GM19468 (cell line): ENCODE data around the gene PCDH12.
"Not testable (repeated sequence)": the region's sequence is repeated elsewhere in the genome, so short reads cannot be mapped to it uniquely, and the experiment has no call there.

Source experiments
- ATAC-seq: cut with Tn5 transposase; IDR thresholded peaks from one replicate; pipeline ENCODE4 v1.9.1; 2021; ENCODE audit warnings: mild to moderate bottlenecking, moderate library complexity, moderate number of reproducible peaks; ENCODE audit not compliant: unreplicated experiment; ENCODE audit errors: extremely low read depth

PCDH12 gene

DNA sequence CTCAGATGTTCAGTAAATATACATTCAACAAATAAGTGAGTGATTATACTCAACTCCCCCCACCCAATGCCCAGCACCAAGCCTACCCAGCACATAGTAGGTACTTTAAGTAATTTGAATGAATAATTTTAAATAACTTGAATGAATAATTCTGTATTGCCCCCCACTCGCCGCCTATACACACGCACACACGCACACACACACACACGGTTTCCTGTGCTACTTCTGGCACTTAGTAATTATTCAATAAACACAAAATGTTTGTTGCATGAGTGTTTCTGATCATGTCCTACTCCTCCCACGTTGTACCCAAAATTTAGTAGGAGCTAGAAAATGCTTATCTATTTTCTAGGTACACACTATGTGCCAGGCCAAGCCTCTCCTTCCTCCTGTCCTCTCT lies 16.2 kb downstream of the PCDH12 start:
- ATAC-seq, result no peak

DNA sequence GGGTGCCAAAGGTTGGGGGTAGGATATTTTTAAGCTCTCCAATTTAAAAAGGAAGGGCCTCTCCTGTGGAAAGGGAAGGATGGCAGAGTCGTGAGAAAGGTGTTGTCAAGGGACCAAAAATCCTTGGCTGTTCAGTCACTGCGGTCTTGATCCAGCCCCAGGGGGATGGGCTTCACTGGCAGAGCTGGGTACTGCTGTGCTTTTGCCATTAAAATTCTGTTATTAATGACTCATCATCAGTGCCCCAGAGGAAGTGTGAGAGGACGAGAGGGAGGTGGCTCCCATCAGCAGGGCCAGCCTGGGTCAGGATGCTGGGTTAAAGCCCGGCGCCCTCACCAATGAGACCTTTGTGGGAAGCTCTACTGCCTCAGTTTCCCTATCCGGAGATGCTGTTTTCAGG lies 16.7 kb downstream of the PCDH12 start:
- ATAC-seq, result no peak

DNA sequence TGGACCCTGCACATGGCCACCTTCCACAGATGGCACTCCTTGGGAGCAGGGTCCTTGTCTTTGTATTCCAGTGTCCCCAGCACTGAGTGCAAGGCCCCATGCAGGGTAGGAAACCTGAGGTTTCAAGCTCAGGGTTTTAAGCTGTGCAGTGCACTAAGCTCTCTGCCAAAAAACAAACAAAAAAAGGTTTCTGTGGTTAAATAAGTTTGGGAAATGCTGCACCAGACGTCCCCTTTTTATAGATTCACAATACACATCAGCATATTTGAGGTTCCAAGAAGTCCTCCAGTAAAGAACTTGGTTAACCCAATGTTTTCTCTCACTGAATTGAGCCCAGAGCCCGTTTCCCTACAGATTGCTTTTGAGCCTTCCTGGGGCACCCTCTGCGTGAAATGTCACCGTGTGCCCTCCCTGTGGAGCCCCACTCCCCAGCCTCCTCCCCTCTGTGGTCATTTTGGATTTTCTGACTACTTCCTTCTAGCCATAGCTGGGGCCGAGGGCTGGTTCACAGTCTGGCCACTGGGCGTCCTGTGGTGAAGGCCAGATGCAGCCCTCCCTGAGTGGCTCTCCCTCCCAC lies 17.2 kb downstream of the PCDH12 start:
- no peak for ATAC-seq

DNA sequence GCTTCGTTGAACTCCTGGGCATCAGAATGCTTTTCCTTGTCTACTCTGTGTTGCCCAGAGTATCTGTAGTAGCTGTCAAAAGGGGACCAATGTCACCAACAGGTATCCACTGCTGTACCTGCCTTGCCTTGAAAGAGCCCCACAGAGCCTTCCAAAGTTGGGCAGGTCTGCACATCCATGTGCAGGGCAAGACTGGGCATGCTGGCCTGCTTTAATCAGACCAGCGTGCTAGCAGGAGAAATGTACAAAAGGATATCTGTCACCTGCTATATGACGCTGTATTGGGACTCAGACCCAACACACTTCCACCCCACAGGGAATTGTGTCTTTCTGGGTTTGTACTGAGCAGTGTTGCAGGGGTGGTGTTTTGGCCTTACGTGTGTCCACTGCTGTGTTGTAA lies 22.5 kb downstream of the PCDH12 start:
- ATAC-seq, result no peak

DNA sequence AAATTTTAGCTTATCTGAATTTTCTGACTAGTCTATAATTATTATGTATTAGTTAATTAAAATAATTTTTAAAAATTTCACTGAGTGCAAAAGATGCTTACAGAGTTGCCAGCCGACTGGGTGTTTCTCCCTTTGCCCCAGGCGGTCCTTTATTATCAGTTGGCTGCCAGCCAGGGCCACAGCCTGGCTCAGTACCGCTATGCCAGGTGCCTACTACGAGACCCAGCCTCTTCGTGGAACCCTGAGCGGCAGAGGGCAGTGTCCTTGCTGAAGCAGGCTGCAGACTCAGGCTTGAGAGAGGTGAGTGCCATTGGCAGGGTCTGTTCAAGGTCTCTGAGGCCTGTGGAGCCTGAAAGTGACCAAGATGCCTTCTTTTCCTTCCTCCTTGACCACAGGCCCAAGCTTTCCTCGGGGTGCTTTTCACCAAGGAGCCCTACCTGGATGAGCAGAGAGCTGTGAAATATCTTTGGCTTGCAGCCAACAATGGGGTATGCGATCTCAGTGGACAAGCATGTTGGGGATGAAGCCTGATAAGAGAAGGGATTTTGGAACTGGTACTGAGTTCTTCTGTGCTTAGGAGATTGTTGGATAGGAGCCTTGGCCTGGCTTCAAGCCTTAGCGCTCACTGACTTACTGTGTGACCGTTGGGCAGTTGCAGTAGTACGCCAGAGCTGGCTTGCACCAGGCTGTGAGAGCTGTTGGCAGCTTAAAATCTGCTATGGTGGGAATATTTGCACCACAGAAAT lies 23.7 kb downstream of the PCDH12 start:
- ATAC-seq, result no peak

DNA sequence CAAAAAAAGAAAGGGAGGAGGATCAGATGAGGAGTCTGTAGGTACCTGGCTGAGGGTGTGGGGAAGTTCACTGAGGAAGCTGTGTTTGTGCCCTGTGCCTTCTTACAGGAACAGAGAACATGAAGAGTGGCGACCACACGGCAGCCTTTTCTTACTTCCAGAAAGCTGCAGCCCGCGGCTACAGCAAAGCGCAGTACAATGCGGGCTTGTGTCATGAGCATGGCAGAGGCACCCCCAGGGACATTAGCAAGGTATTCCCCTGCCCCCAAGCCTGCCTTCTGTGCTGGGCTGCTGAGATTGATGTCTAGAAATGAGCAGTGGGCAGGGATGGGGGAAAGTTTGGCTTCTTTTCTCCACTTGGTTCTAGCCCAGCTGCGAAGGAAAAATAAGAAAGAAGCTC lies 24.9 kb downstream of the PCDH12 start:
- no peak for ATAC-seq

DNA sequence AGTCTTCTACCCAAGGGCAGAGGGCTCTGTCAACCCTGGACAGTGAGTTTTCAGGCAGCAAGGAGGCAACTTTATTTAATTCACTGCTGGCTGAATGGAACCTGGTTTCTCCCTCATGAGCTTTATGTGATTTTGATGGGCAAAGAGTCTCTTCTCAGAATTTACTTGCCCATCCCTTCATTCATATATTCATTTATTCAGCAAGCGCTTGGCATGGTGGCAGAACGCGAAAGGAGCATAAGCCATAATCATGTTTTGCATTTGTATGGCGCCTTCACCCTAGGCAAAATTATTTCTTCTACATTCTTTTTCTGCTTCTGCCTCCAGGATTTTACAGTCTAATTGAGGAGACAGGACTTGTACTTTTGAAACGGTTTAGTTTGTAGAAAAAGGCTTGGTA lies 26.3 kb downstream of the PCDH12 start:
- ATAC-seq, result no peak

DNA sequence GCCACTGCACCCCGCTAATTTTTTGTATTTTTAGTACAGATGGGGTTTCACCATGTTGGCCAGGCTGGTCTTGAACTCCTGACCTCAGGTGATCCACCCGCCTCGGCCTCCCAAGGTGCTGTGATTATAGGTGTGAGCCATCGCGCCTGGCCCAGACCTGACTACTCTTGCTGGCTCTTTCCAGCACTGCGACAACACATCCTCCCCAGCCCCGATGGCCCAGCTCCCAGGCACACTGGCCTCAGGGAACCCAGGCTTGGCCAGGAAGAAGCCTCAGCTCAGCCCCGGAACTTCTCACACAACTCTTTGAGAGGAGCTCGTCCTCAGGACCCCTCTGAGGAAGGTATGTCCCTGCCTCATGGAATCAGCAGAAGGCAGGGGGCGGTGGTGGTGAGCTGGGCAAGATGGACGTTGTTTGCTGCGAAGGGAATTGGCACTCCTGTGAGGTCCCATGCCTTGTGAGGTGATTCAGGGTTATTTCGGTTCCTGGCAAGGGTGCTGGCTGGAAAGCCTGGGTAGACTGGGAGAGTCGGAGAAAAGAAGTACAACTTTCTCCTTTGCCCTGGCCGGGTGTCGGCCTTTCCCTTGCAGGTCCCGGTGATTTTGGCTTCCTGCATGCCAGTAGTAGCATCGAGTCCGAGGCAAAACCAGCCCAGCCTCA lies 28.5 kb downstream of the PCDH12 start:
- ATAC-seq, result no peak

DNA sequence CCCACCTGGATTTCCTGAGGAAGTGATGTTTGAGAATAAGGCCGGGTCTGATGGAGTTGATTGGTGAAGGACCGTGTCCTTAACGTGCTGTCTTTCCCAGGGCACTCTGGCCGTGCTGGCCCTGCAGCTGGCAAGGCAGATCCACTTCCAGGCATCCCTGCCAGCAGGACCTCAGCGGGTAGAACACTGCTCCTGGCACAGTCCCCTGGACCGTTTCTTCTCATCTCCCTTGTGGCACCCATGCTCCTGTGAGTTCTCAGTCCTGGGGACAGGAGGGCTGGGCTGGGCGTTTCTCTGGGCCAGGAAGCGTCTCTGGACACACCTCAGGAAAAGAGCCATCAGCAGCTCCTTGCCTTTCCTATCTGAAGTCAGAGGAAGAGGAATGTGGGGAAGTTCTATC lies 30.0 kb downstream of the PCDH12 start:
- no peak for ATAC-seq

DNA sequence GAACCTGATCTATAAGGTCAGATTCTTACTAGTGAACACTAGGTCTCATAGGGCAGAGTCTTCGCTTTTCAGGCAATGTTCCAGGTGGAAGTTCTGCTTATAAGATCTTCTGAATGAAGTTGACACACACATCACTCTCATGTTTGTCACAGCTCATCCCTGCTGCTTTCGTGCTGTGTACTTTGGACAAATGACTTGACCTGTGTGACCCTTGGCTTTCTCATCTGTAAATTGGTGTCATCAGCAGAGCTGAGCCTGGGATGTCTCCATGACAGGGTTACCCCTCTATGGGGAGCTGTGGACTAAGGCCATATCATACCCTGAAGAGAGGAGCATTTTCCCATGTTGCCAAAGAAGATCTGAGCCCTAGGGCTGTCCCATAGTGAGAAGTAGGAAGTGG lies 31.6 kb downstream of the PCDH12 start:
- ATAC-seq, result no peak

DNA sequence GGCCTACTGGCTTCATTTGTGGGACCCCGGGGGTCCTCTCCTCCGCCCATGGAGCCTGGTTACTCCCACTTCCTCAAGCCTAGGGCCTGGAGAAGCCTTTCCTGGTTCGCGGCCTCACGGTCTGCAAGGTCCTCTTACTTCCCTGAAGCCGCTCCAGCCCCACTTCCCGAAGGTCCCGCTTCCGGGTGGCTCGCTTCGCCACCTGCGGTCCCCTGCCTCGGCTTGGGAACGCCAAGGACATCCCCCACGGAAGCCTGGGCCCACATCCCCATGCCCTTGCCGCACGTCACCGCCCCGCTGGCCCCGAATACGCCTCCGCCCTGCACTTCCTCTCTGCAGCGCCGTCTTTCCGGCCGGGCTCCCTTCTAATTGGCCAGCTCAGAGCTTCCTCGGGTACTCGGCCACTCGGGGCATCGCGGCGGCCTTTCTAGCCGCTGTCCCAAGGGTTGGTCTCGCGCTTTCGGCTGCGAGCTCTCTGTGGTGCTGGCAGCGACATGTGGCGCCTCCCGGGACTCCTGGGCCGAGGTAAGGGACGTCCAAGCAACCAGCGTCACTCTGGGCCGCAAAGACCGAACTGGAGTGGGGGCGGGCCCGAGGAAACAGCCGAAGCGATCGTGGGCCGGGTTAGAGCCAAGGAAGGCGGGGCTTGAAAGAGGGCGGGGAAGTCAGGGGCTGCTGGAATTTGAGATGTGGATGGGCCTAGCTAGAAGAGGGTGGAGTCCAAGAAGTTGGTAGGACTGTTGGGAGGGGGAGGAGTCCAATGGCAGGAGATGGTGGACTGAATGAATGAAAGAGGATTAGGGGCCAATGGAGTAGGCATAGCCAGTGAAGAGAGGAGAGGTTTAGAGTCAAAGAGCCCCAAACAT lies 34.3 kb downstream of the PCDH12 start, which contains the start of gene DELE1:
DELE1 (plus strand) TSS at position 424 of the 866 bp plus-strand sequence; CDS start at position 495, 71 bp downstream.
- peak; percentile 89 for ATAC-seq

DNA sequence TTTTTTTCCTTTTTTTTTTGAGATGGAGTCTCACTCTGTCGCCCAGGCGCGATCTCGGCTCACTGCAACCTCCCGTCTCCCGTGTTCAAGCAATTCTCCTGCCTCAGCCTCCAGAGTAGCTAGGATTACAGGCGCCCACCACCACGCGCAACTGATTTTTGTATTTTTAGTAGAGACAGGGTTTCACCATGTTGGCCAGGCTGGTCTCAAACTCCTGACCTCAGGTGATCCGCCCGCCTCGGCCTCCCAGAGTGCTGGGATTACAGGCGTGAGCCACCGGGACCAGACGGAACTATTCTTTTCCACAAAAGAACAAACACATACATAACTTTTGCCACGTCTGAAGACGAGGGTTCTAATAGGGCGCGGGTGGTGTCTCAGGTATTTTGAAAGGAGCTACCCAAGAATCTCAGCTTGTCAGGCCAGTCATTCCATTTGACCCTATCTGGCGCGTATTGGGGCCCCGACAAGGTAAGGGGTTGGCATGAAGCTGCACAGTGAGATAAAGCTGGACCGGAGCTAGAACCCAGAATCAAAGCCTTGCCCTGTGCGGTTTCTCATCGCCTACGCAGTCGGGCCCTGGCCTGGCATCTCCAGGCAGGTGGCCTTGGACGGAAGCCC lies 35.1 kb downstream of the PCDH12 start:
- ATAC-seq, result not testable (repeated sequence)

DNA sequence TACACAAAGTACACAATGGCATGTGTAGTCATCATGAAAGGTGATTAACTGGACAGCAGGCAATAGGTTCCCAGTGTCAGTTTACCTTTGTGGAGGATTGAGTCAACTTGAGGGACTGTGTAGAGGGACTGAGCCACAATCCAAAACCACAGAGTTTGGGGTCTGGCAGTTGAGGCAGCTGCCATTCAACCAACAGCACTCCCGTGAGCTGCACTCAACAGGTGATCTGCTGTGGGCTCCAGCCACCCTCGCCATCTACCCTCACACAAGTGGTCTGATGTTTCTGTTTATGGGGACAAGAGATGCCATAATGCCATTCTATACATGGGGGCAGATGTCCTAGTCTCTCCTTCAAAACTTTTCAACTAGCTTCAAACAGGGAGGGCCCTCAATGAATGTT lies 37.2 kb downstream of the PCDH12 start:
- ATAC-seq, result no peak

DNA sequence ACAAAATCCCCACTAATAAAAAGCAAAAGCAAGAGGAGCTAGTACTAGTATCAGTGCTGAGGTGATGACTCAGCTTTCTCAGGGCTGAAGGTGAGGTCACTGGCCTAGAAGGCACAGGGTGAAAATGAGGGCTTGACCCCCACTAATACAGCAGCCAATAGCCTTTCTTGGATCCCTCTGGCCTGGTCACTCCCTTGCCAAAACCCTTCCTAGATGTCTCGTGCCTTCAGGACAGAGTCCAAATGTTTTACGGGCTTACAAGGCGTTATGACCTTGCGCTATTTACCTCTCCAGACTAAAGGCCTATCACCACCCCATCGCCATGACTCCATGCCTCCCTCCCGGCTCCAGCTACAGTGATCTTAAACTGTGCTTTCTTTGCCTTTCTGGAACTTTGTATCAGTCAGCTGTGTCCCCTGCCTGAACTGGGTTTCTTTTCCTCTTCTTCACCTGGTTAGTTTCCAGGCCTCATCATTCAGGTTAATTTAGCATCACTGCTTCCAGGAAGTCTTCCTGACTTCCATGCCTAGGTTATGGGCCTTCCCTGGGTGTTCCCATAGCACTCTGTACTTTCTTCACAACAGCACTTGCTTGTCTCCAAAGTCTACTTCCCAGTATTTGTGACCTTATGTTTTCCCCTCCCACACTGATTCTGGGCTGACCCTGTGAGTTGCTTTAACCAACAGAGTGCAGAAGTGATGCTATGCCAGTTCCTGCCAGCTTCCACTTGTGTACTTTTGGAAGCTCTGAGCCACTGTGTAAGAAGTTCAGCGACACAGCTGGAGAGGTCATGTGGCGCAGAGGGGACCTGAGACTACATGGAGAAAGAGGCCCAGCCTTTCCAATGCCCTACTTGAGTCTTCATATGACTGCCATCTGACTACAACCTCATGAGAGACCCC lies 38.5 kb downstream of the PCDH12 start:
- no peak for ATAC-seq

DNA sequence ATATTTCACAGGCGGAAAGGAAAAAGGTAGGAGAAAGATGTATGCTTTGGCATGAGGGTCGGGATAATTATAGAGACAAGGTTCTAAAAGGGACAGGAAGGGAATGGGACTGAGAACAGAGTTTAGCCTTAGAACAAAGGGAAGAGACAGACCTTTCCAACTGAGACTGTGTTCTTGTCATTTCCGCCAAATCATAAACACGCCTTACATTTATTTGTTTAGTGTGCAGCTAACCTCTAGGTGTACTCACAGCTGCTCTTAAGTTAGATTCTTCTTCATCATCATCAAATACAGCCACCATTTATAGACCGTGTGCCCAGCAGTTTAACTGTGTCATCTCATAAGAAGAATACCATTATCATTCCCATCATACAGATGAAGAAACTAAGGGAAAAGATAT lies 40.2 kb downstream of the PCDH12 start:
- ATAC-seq, result no peak

DNA sequence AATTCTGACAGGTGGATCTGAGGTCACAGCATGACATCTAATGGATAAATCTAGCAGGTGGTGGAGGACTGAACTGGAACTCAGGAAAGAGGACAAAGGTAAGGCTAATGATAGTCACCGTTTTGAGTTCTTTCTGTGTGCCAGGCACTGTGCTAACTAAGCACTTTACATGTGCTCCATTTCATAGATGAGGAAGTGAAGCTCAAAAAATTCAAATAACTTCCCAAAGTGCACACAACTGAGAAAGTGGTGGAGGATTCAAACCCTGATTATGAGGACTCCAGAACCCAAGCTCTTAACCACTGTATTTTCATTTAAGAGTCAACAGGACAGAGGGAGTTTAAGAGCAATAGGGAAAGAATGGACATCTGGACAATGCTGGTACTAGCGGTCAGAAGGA lies 41.5 kb downstream of the PCDH12 start:
- no peak for ATAC-seq

DNA sequence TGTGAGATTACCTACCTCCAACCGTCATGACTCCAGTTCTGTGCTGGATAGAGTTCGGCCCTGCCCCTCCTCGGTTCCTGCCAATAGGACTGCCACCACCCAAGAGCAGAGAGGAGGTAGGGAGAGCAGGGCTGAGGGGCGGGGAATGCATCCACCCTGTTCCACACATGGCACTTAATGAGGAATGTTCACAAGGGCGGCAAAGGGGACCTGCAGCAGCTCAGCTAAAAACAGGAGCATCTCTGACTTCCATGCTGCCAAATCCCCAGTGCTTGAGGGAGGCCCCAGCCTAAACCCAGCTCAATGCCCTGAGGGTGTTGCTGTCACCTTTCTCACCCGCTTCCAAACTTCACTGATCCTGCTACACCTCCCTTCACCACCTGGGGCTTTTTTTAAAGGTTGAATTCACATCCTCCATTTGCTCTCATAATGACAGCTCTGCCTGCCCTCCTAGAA lies 42.1 kb downstream of the PCDH12 start:
- ATAC-seq, result no peak

DNA sequence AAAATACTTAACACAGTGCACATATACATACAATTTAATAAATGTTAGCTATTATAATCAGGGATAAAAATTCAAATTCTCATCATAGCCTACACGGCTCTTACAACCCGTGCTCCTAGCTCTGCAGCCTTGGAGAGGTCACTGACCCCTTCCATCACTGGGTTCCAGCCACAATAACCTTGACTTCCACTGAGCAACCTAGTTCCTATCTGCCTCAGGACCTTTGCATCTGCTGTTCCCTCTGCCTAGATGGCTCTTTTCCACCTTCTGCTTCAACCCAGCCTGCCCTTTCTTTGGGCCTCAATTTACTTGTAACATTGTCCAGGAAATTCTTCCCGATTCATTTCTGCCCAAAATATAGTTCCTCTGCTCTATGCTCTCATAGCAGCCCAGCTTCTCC lies 43.2 kb downstream of the PCDH12 start:
- ATAC-seq, result no peak

DNA sequence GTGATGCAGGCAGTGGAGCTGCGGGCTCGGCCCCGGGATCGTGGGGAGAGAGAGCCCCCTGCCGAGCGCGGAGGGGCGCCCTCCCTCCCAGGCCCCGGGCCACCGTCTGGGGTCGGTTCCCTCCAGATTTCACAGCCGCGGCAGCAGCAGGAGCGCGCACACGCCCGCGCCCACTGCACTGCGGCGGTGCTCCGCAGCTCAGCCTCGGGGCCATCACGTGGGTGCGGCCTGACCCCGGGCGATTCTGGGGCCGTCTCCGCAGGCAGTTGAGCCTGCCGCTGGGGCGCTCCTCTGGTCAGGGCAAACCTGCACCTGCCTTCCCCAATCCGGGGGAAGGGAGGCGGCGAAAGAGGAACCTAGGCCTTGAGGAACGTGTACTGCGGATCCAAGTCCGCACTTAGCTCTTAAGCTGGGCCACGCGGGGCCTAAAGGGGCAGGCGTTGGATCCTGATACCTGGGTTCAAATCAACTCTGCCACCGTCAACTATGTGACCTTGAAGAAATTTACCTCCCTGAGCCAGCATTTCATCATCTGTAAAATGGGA lies 43.7 kb downstream of the PCDH12 start:
- ATAC-seq, result no peak
